Stimulated activated CD8-positive, alpha-beta memory T cell treated with anti-CD3 and anti-CD28 coated beads, Interleukin-2, amount 100 ng/mL, for 48 hours (primary cell): ENCODE measurements around the gene MYLIP.
"Not testable (repeated sequence)": the region's sequence is repeated elsewhere in the genome, so short reads cannot be mapped to it uniquely, and the experiment has no call there.

Experiments used
- DNase-seq, 2 donors: peaks; one replicate each; pipeline ENCODE4 v3.0.0-alpha.2; 2020; ENCODE audit warnings: low read depth in 2 of 2

Gene MYLIP

GRCh38 chr6:16173167-16173940 is 44.5 kb downstream of the MYLIP start:
- no peak for DNase-seq

- DNase-seq = no peak
Measured at GRCh38 chr6:16174416-16175078, 45.7 kb downstream of the MYLIP start.

GRCh38 chr6:16176600-16176999 is 47.7 kb downstream of the MYLIP start:
- DNase-seq = not testable (repeated sequence)

GRCh38 chr6:16177881-16178280 is 49.0 kb downstream of the MYLIP start:
- no peak for DNase-seq

GRCh38 chr6:16178351-16178750 is 49.5 kb downstream of the MYLIP start:
- no peak for DNase-seq

- no peak for DNase-seq
Measured at GRCh38 chr6:16179063-16179462, 50.2 kb downstream of the MYLIP start.

GRCh38 chr6:16179970-16180431 is 51.1 kb downstream of the MYLIP start:
- no peak for DNase-seq

GRCh38 chr6:16180696-16181438 is 52.0 kb downstream of the MYLIP start:
- no peak for DNase-seq

- DNase-seq = no peak
Measured at GRCh38 chr6:16181439-16182297, 52.8 kb downstream of the MYLIP start.

GRCh38 chr6:16183187-16183664 is 54.3 kb downstream of the MYLIP start:
- no peak for DNase-seq

- no peak for DNase-seq
Measured at GRCh38 chr6:16184129-16184528, 55.2 kb downstream of the MYLIP start.

GRCh38 chr6:16184551-16184950 is 55.7 kb downstream of the MYLIP start:
- DNase-seq = no peak

- DNase-seq = no peak
Measured at GRCh38 chr6:16187176-16187575, 58.3 kb downstream of the MYLIP start.

GRCh38 chr6:16190214-16190613 is 61.3 kb downstream of the MYLIP start:
- no peak for DNase-seq

GRCh38 chr6:16196260-16196983 is 67.5 kb downstream of the MYLIP start:
- no peak for DNase-seq

- no peak for DNase-seq
Measured at GRCh38 chr6:16196984-16197546, 68.2 kb downstream of the MYLIP start.
